Neural cell (in vitro differentiated cells): ENCODE measurements around the gene SHPK. TPM values are rescaled to one million over a fixed set of nuclear protein-coding genes. Genes with fewer than 3 reads are reported as not detected.

Experiments used
- H2AFZ ChIP-seq: fragments of 200-600, 300-800 bp; sonication (generic), shearing (Covaris generic); 2 replicates; pipeline ENCODE4 v1.6.0; 2014; ENCODE audit warnings: low read depth, mild to moderate bottlenecking, antibody characterized with exemption, low read length, moderate library complexity
- H3F3A ChIP-seq: fragments of 200-600 bp; shearing (Covaris generic); 2 replicates; pipeline ENCODE4 v1.6.1; 2016; ENCODE audit warnings: mild to moderate bottlenecking, moderate library complexity, mixed read lengths, antibody characterized with exemption, low read length; ENCODE audit not compliant: insufficient read depth, poor library complexity, severe bottlenecking
- H3K27ac ChIP-seq: fragments of 200-600, 300-800 bp; sonication (generic), shearing (Covaris generic); 2 replicates; pipeline ENCODE4 v1.5.1; 2014; ENCODE audit warnings: mild to moderate bottlenecking, low read length, moderate library complexity
- H3K27me3 ChIP-seq: fragments of 300-800, 200-600 bp; sonication (generic), shearing (Covaris generic); 2 replicates; pipeline ENCODE4 v1.6.0; 2014; ENCODE audit warnings: mild to moderate bottlenecking, low read depth, low read length, moderate library complexity; ENCODE audit not compliant: insufficient read depth
- H3K36me3 ChIP-seq: fragments of 300-800, 200-600 bp; sonication (generic), shearing (Covaris generic); 2 replicates; pipeline ENCODE4 v1.5.1; 2014; ENCODE audit warnings: mild to moderate bottlenecking, antibody characterized with exemption, low read length, moderate library complexity; ENCODE audit not compliant: insufficient read depth
- H3K4me2 ChIP-seq: fragments of 300-800, 200-600 bp; sonication (generic), shearing (Covaris generic); 2 replicates; pipeline ENCODE4 v1.6.0; 2014; ENCODE audit warnings: mild to moderate bottlenecking, low read length
- H3K4me3 ChIP-seq: fragments of 300-800, 200-600 bp; sonication (generic), shearing (Covaris generic); 2 replicates; pipeline ENCODE4 v1.5.1; 2014; ENCODE audit warnings: mild to moderate bottlenecking, low read length, moderate library complexity
- H3K79me2 ChIP-seq: fragments of 200-600 bp; shearing (Covaris generic); replicated peaks from 2 replicates; pipeline ENCODE4 v1.6.0; 2014; ENCODE audit warnings: mild to moderate bottlenecking, low read length, moderate library complexity; ENCODE audit not compliant: insufficient read depth
- H3K9ac ChIP-seq: fragments of 300-800, 200-600 bp; sonication (generic), shearing (Covaris generic); 2 replicates; pipeline ENCODE4 v1.6.1; 2016; ENCODE audit warnings: mild to moderate bottlenecking, low read length, mixed read lengths
- H3K9me2 ChIP-seq: fragments of 200-600 bp; shearing (Covaris generic); 2 replicates; pipeline ENCODE4 v1.6.1; 2016; ENCODE audit warnings: mild to moderate bottlenecking, low read length, mixed read lengths; ENCODE audit not compliant: insufficient read depth
- H3K9me3 ChIP-seq: fragments of 200-600, 300-800 bp; sonication (generic), shearing (Covaris generic); 2 replicates; pipeline ENCODE4 v1.6.1; 2016; ENCODE audit warnings: mild to moderate bottlenecking, mixed run types, low read length, moderate library complexity, mixed read lengths
- H4K20me1 ChIP-seq: fragments of 200-600 bp; shearing (Covaris generic); 2 replicates; pipeline ENCODE4 v1.6.1; 2016; ENCODE audit warnings: mild to moderate bottlenecking, mixed run types; ENCODE audit not compliant: insufficient read depth
- CTCF ChIP-seq: fragments of 450-650 bp; IDR thresholded peaks from 2 replicates; pipeline ENCODE4 v1.5.1; 2014; ENCODE audit warnings: antibody characterized with exemption, mild to moderate bottlenecking, moderate library complexity; ENCODE audit not compliant: poor library complexity, severe bottlenecking
- EP300 ChIP-seq: fragments of 450-650 bp; conservative IDR thresholded peaks from 2 replicates; pipeline ENCODE4 v1.6.1; 2014; ENCODE audit warnings: antibody characterized with exemption, mild to moderate bottlenecking, moderate library complexity; ENCODE audit not compliant: poor library complexity, severe bottlenecking
- EZH2 ChIP-seq: fragments of 200-600, 300-800 bp; shearing (Covaris generic), sonication (generic); IDR thresholded peaks from 2 replicates; pipeline ENCODE4 v1.6.1; 2014; ENCODE audit warnings: antibody characterized with exemption, low read length, borderline replicate concordance, mild to moderate bottlenecking; ENCODE audit not compliant: insufficient read depth, poor library complexity, severe bottlenecking
- MXI1 ChIP-seq: fragments of 450-650 bp; conservative IDR thresholded peaks from 2 replicates; pipeline ENCODE4 v1.6.1; 2014; ENCODE audit warnings: antibody characterized with exemption, mild to moderate bottlenecking; ENCODE audit not compliant: poor library complexity, severe bottlenecking
- POLR2AphosphoS5 ChIP-seq: IDR thresholded peaks from 2 replicates; pipeline ENCODE4 v1.6.1; 2012
- RAD21 ChIP-seq: fragments of 450-650 bp; conservative IDR thresholded peaks from 2 replicates; pipeline ENCODE4 v1.6.1; 2014; ENCODE audit warnings: antibody characterized with exemption, mild to moderate bottlenecking, moderate library complexity
- REST ChIP-seq: IDR thresholded peaks from 2 replicates; pipeline ENCODE4 v1.6.1; 2012; ENCODE audit warnings: borderline replicate concordance
- SMC3 ChIP-seq: fragments of 450-650 bp; conservative IDR thresholded peaks from 2 replicates; pipeline ENCODE4 v1.6.1; 2014; ENCODE audit warnings: antibody characterized with exemption, mild to moderate bottlenecking, moderate library complexity; ENCODE audit not compliant: poor library complexity
- TAF1 ChIP-seq: IDR thresholded peaks from 2 replicates; pipeline ENCODE4 v1.6.1; 2012; ENCODE audit warnings: low read depth
- polyA plus RNA-seq: library from polyadenylated mRNA; depleted of rRNA; stranded (reverse); fragments of >200 nt; gene quantifications from 2 replicates; pipeline ENCODE4 v1.2.3, GENCODE V29; 2014

SHPK gene
- polyA plus RNA-seq, 1 donor from 2014 or later, result 14.3 TPM

- Histone ChIP-seq H3K36me3 (no peaks in the 10 kb centered on the region), H2AFZ (no peak overlapping the region), H3K4me2 (no peak overlapping the region), H3F3A (no peaks in the 10 kb centered on the region), H3K9me3 (no peaks in the 10 kb centered on the region), H3K9ac (no peak overlapping the region), H3K4me3 (no peak overlapping the region), H3K27me3 (no peaks in the 10 kb centered on the region), H4K20me1 (no peaks in the 10 kb centered on the region), H3K9me2 (no peaks in the 10 kb centered on the region), H3K27ac (no peak overlapping the region), H3K79me2 (no peaks in the 10 kb centered on the region)
- no peak for TF ChIP-seq TAF1
Observed at GRCh38 chr17:3659541-3660111, 23.6 kb upstream of the SHPK start.

GRCh38 chr17:3658784-3659449 lies 22.9 kb upstream of the SHPK start:
- Histone ChIP-seq H3K27me3 (no peaks in the 10 kb centered on the region), H3K9ac (no peak overlapping the region), H3K79me2 (no peaks in the 10 kb centered on the region), H3K4me2 (no peak overlapping the region), H3K9me3 (no peaks in the 10 kb centered on the region), H3K27ac (no peak overlapping the region), H4K20me1 (no peaks in the 10 kb centered on the region), H3K36me3 (no peaks in the 10 kb centered on the region), H2AFZ (no peak overlapping the region), H3F3A (no peaks in the 10 kb centered on the region), H3K9me2 (no peaks in the 10 kb centered on the region), H3K4me3 (no peak overlapping the region)
- TF ChIP-seq EP300, result no peak
- TF ChIP-seq REST, result no peak
- TF ChIP-seq MXI1, result no peak
- no peak for TF ChIP-seq TAF1
- TF ChIP-seq POLR2AphosphoS5, result no peak
- no peak for TF ChIP-seq EZH2
- TF ChIP-seq SMC3, result no peak
- TF ChIP-seq CTCF, result no peak
- TF ChIP-seq RAD21, result no peak
